Brain microvascular endothelial cell (primary cell): Measurements from ENCODE around the gene MAPK4.

Experiments used
- DNase-seq: peaks from one replicate; pipeline ENCODE4 v3.0.0-alpha.2; 2020
- H3K27ac ChIP-seq: fragments of 250-450 bp; sonication (Bioruptor Pico); 2 replicates; pipeline ENCODE4 v1.5.1; 2020; ENCODE audit warnings: mild to moderate bottlenecking, moderate library complexity
- H3K27me3 ChIP-seq: fragments of 250-450 bp; sonication (Bioruptor Pico); replicated peaks from 2 replicates; pipeline ENCODE4 v1.5.1; 2020; ENCODE audit warnings: mild to moderate bottlenecking
- H3K36me3 ChIP-seq: fragments of 250-450 bp; sonication (Bioruptor Pico); replicated peaks from 2 replicates; pipeline ENCODE4 v1.5.1; 2020; ENCODE audit warnings: mild to moderate bottlenecking
- H3K4me3 ChIP-seq: 2 replicates; pipeline ENCODE4 v1.5.1; 2011; ENCODE audit warnings: low read depth, mild to moderate bottlenecking, control low read depth, low read length, moderate library complexity
- CTCF ChIP-seq: IDR thresholded peaks from 2 replicates; pipeline ENCODE4 v1.5.1; 2011; ENCODE audit warnings: low read depth, mild to moderate bottlenecking, moderate library complexity, low read length, control low read depth, inconsistent platforms; ENCODE audit errors: missing control alignments
- in situ Hi-C: cut with HindIII; loops from 2 replicates; pipeline ENCODE4 v1.10.0; 2017; ENCODE audit warnings: low sequenced_read_pairs, low pct_ligation_motif_present

MAPK4 gene

GRCh38 chr18:50721451-50722120 is 161.7 kb downstream of the MAPK4 start:
- H3K4me3 ChIP-seq: no peak overlapping the region
- no peaks in the 10 kb centered on the region for H3K36me3 ChIP-seq
- TF ChIP-seq CTCF: no peak
- no peak for DNase-seq
- in situ Hi-C loops: no loop called here
- H3K27me3 ChIP-seq: no peaks in the 10 kb centered on the region
- no peak overlapping the region for H3K27ac ChIP-seq

GRCh38 chr18:50722311-50722710 is 162.4 kb downstream of the MAPK4 start:
- no peak overlapping the region for H3K27ac ChIP-seq
- H3K36me3 ChIP-seq: no peaks in the 10 kb centered on the region
- H3K4me3 ChIP-seq: no peak overlapping the region
- DNase-seq: no peak
- TF ChIP-seq CTCF: no peak
- in situ Hi-C loops: no loop called here
- no peaks in the 10 kb centered on the region for H3K27me3 ChIP-seq

GRCh38 chr18:50724751-50725151 is 164.9 kb downstream of the MAPK4 start:
- H3K27me3 ChIP-seq: no peaks in the 10 kb centered on the region
- no peak for DNase-seq
- H3K4me3 ChIP-seq: no peak overlapping the region
- TF ChIP-seq CTCF: no peak
- H3K36me3 ChIP-seq: no peaks in the 10 kb centered on the region
- in situ Hi-C loops: no loop called here
- no peak overlapping the region for H3K27ac ChIP-seq

- TF ChIP-seq CTCF: no peak
- H3K36me3 ChIP-seq: no peaks in the 10 kb centered on the region
- in situ Hi-C loops: no loop called here
- H3K4me3 ChIP-seq: no peak overlapping the region
- no peak for DNase-seq
- H3K27me3 ChIP-seq: no peaks in the 10 kb centered on the region
- H3K27ac ChIP-seq: no peak overlapping the region
These were observed 167.2 kb downstream of the MAPK4 start for GRCh38 chr18:50726960-50727589.

GRCh38 chr18:50727721-50728471 is 168.0 kb downstream of the MAPK4 start:
- no peak for TF ChIP-seq CTCF
- Histone ChIP-seq H3K36me3 (no peaks in the 10 kb centered on the region), H3K27ac (no peak overlapping the region), H3K27me3 (no peaks in the 10 kb centered on the region), H3K4me3 (no peak overlapping the region)
- in situ Hi-C loops: no loop called here
- no peak for DNase-seq
